HG02870 (cell line): Measurements from ENCODE around the gene CEACAM3.
"Not testable (repeated sequence)": the region's sequence is repeated elsewhere in the genome, so short reads cannot be mapped to it uniquely, and the experiment has no call there.

Experiments
- ATAC-seq: cut with Tn5 transposase; IDR thresholded peaks from one replicate; pipeline ENCODE4 v1.9.1; 2021; ENCODE audit warnings: mild to moderate bottlenecking, moderate library complexity; ENCODE audit not compliant: unreplicated experiment

CEACAM3 gene

DNA sequence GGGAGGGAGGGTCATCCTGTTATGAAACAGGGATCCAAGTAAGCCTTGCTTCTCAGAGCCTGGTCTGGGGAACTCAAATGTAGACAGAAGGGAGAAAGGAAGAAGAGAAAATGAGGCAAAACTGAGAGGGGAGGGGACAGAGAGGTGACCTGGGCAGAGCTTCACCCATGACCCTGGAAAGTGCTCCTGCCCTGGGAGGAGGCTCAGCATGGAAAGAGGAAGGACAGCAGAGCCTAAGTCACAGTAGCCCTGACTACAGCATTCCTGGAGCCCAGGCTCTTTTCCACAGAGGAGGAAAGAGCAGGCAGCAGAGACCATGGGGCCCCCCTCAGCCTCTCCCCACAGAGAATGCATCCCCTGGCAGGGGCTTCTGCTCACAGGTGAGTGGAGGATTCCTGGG lies at the start of gene CEACAM3:
Gene CEACAM3 (plus strand): TSS at position 226 of the 400 bp plus-strand sequence. CDS start 91 bp downstream, at position 317.
- no peak for ATAC-seq

- ATAC-seq = no peak
These were observed 49.7 kb upstream of the CEACAM3 start for GRCh38 chr19:41746593-41747227.

DNA sequence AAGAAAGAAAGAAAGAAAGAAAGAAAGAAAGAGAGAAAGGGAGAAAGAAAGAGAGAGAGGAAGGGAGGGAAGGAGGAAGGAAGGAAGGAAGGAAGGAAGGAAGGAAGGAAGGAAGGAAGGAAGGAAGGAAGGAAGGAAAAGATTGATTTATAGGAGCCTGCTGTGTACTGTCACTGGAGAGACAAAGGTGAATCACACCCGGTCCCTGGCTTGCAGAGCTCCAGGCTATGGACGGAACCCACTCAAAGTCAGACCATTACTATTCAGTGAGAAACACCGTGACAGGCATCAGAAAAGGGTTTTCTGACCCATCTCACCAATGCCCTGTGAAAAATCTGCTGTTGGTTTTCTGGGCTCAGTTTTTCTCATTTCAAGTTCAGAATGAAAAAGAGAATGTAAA lies 48.4 kb upstream of the CEACAM3 start:
- ATAC-seq = no peak

DNA sequence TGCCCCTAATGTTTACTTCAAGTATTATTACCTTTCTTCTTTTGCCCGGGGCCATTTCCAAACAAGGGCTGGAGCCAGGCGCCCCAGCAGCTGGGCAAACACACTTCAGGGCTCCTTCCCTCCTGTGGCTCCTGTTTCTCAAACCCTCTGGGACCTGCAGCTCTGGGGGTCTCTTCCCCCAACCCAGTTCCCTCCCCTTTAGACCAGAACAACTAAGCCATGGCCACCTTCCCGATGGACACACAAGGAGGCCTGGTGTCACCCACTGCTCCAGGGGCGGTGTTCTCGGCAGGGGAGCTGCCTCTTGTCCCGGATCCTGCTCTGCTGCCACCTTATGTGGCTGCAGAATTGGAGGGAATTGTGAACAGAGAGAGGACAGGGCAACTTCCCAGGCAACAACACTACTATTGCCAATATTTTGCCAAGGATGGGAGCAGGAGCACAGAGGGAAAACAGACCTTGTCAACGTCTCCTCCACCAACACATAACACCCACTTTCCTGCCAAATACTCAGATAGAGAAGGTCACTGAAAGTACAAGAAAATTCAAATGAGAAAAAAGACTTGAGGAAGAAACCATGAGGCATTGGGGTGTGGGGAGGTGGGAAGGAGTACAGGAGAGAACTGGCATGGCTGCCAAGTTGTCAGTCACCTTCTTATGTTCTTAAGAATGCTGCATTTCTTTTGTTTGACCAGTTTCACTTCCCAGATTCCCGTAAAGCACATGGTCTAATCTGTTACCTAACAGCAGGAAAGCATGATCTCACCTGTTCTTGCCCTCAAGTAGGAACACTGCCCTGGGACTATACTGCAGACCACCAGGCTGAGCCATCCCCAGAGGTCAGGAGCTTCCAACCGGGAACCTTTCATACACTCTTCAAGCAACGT lies 45.9 kb upstream of the CEACAM3 start:
- not testable (repeated sequence) for ATAC-seq

- no peak for ATAC-seq
These were observed 43.2 kb upstream of the CEACAM3 start for GRCh38 chr19:41753159-41753558.

GRCh38 chr19:41753936-41754529 lies 42.4 kb upstream of the CEACAM3 start:
- no peak for ATAC-seq

- no peak for ATAC-seq
These were observed 41.0 kb upstream of the CEACAM3 start, which contains the start of gene CEACAM6 for GRCh38 chr19:41755328-41755913. CEACAM6 (plus strand) TSS chr19:41755530; CDS start chr19:41755639, 109 bp downstream.

DNA sequence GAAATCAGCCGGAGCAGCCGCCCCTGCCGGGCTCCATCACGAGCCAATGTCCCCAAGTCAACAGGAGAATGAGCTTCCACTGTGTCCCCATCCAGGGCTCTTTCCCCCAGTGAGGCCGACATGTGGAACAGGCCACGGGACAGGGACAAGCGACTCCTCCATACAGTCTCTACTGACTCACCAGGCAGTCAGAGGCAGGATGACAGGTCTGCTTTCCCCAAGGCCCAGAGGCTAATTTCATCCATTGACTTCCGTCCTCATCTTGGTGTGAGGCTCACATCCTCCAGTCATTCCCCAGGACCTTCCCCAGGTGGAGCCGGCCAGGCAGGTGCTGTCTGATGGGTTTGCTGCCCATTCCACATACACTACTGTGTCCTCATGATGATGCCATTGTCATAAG lies 37.5 kb upstream of the CEACAM3 start:
- no peak for ATAC-seq

DNA sequence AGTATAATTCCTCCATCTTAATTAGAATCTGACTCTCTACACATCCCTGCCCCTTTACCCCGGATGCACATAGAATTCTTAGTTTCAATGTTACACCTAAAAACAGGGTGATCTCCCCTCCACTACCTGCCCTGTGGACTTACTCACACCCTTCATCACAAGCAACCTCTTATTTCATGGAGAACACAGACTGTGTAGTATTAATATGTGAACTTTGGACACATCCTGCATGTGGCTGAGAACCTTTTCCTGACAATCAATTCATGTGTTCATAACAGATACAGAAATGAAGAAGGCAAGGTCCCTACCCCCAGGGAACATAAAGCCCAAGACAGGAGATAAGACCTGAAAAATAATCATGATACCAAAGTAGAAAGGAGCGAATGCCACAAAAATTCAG lies 29.3 kb upstream of the CEACAM3 start:
- ATAC-seq = no peak

DNA sequence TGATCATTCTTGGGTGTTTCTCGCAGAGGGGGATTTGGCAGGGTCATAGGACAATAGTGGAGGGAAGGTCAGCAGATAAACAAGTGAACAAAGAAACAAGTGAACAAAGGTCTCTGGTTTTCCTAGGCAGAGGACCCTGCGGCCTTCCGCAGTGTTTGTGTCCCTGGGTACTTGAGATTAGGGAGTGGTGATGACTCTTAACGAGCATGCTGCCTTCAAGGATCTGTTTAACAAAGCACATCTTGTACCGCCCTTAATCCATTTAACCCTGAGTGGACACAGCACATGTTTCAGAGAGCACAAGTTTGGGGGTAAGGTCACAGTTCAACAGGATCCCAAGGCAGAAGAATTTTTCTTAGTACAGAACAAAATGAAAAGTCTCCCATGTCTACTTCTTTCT lies 28.3 kb upstream of the CEACAM3 start:
- not testable (repeated sequence) for ATAC-seq

- no peak for ATAC-seq
These were observed 26.8 kb upstream of the CEACAM3 start for GRCh38 chr19:41769608-41770007.

- ATAC-seq = no peak
These were observed 25.0 kb upstream of the CEACAM3 start for GRCh38 chr19:41771410-41771809.

DNA sequence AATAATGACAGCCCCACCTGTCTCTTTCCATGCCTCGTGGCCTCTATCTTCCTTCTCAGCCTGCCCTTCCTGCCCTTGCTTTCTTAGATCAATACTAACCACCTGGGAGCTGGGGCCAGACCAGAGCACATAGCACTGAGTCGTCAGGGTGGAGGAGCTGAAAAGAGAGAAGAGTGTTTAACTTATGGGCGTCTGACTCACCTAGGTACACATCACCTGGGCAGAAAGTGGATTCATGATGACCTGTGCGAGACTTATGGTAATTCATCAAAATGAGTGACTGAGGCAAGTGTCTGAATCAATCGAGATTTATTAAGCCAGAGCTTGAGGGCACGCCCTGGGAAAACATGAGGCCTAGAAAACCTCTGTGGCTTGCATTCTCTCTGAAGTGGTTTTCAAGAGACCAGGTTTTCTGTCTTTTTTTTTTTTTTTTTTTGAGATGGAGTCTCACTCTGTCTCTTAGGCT lies 21.8 kb upstream of the CEACAM3 start:
- ATAC-seq = no peak

- no peak for ATAC-seq
These were observed 19.7 kb upstream of the CEACAM3 start for GRCh38 chr19:41776700-41777099.

DNA sequence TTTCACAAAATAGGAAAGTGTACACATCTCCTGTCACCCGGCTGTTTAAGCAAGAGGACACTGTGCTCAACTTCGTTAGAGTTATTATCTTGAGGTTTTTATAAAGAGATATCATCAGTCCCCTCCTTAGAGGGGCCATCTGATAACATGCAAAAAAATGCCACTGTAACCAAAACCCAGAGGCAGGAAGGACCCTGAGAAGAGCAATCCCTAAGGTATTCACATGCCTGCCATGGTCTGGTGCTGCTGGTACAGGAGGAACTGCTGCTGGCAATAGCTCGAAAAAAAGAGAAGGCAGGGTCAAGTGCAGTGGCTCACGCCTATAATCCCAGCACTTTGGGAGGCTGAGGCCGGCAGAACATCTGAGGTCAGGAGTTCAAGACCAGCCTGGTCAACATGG lies 12.8 kb upstream of the CEACAM3 start:
- no peak for ATAC-seq

- no peak for ATAC-seq
These were observed 12.1 kb upstream of the CEACAM3 start for GRCh38 chr19:41784312-41784711.

- no peak for ATAC-seq
These were observed 11.6 kb upstream of the CEACAM3 start for GRCh38 chr19:41784743-41785142.

DNA sequence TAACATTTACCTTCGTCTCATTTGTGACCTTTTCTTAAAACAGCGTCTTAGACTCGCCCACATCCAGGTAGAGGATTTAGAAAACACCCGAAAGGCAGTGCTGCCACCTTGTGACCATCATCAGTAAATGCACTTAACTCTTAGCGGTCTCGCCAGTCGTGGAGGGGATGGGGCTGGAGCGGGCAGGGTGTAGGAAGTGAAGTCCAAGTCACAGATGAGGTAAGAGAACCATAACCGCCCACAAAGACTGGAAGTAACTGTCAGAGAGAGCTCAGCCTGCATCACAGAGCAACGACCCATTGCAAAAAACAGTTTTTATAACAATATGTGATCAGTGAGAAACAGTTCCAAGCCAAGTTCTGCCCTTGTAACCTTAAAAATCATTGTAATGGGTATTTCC lies 10.7 kb upstream of the CEACAM3 start:
- ATAC-seq = no peak

DNA sequence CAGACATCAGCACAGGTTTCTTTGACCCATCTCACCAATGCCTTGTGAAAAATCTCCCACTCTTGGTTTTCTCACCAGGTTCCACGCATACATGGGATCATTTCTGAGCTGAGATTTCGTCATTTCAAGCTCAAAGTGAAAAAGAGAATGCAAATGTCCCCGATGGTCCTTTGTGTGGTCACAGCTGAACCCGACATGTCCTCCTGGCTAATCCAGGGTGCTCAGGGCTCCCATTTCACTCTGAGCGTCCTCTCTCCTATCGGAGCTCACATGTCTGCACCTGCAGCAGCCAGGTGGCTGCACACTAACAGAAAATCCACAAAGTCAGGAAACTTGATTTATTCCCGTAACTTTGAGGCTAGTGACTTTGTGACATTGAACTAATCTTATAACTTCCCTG lies 9.3 kb upstream of the CEACAM3 start:
- ATAC-seq = no peak

- ATAC-seq = not testable (repeated sequence)
These were observed 7.9 kb upstream of the CEACAM3 start for GRCh38 chr19:41788518-41788917.

DNA sequence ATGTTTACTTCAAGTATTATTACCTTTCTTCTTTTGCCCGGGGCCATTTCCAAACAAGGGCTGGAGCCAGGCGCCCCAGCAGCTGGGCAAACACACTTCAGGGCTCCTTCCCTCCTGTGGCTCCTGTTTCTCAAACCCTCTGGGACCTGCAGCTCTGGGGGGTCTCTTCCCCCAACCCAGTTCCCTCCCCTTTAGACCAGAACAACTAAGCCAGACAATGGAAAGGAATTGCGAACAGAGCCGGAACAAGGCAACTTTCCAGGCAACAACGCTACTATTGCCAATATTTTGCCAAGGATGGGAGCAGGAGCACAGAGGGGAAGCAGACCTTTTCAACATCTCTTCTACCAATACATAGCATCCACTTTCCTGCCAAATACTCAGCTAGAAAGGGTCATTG lies 7.3 kb upstream of the CEACAM3 start:
- ATAC-seq = not testable (repeated sequence)
